Parathyroid adenoma (tissue), 2 donors: ENCODE measurements around the gene UBE2D2.
A peak's percentile ranks its signal among the peaks of the same experiment; 100 is the strongest.

Source experiments
- H2AFZ ChIP-seq: fragments of 300-600 bp; sonication (generic); one replicate; pipeline ENCODE4 v1.7.0; 2017; ENCODE audit warnings: antibody characterized with exemption, mild to moderate bottlenecking
- H3K27ac ChIP-seq: fragments of 300-600 bp; sonication (generic); one replicate; pipeline ENCODE4 v1.7.0; 2017
- H3K27me3 ChIP-seq: fragments of 300-600 bp; sonication (generic); one replicate; pipeline ENCODE4 v1.7.0; 2017; ENCODE audit warnings: low read length; ENCODE audit not compliant: control insufficient read depth, insufficient read depth
- H3K36me3 ChIP-seq: fragments of 300-600 bp; sonication (generic); one replicate; pipeline ENCODE4 v1.7.0; 2017; ENCODE audit warnings: low read length; ENCODE audit not compliant: control insufficient read depth, insufficient read depth
- H3K4me1 ChIP-seq: fragments of 300-600 bp; sonication (generic); one replicate; pipeline ENCODE4 v1.7.0; 2017; ENCODE audit warnings: control low read depth
- H3K4me2 ChIP-seq: fragments of 300-600 bp; sonication (generic); one replicate; pipeline ENCODE4 v1.7.0; 2017; ENCODE audit warnings: low read length
- H3K4me3 ChIP-seq: fragments of 300-600 bp; sonication (generic); one replicate; pipeline ENCODE4 v1.7.0; 2017; ENCODE audit warnings: low read depth, low read length
- H3K79me2 ChIP-seq: fragments of 300-600 bp; sonication (generic); one replicate; pipeline ENCODE4 v1.7.0; 2017; ENCODE audit warnings: control low read depth
- H3K9ac ChIP-seq: fragments of 300-600 bp; sonication (generic); one replicate; pipeline ENCODE4 v1.7.0; 2017; ENCODE audit warnings: mild to moderate bottlenecking
- H3K9me3 ChIP-seq: fragments of 300-600 bp; sonication (generic); one replicate; pipeline ENCODE4 v1.7.0; 2017; ENCODE audit warnings: low read length; ENCODE audit not compliant: control insufficient read depth
- TF ChIP-seq, protein P1 (sequence below): fragments of 300-600 bp; sonication (generic); IDR thresholded peaks from one replicate; pipeline ENCODE4 v1.7.0; 2017; ENCODE audit warnings: antibody characterized with exemption, mild to moderate bottlenecking
- donor health status: primary hyperparathyroidism.

The UBE2D2 gene

DNA sequence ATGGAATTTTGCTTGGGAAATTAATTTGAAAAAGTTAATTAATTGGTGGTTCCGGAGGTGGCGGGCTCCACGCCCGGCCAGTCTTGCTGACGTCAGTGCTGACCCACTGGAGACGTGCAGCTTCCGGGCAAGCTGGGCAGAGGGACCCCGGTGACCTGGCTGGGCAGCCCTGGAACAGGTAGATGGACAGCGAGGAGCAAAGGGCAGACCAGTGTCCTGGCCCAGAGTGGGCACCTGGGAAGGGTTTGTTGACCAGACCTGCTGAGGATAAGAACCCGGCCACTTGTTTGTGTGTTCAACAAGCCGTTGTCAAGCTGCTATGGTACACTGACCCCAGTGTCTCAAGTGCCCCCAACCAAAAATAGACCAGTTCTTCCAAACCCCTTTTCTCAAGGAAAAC is 104.5 kb downstream of the UBE2D2 start:
- TF ChIP-seq, protein P1, sequence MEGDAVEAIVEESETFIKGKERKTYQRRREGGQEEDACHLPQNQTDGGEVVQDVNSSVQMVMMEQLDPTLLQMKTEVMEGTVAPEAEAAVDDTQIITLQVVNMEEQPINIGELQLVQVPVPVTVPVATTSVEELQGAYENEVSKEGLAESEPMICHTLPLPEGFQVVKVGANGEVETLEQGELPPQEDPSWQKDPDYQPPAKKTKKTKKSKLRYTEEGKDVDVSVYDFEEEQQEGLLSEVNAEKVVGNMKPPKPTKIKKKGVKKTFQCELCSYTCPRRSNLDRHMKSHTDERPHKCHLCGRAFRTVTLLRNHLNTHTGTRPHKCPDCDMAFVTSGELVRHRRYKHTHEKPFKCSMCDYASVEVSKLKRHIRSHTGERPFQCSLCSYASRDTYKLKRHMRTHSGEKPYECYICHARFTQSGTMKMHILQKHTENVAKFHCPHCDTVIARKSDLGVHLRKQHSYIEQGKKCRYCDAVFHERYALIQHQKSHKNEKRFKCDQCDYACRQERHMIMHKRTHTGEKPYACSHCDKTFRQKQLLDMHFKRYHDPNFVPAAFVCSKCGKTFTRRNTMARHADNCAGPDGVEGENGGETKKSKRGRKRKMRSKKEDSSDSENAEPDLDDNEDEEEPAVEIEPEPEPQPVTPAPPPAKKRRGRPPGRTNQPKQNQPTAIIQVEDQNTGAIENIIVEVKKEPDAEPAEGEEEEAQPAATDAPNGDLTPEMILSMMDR, result no peak
- no peak overlapping the region for H2AFZ ChIP-seq
- H3K27ac ChIP-seq, result peak overlapping the region; percentile 92
- peaks cover 67% of the 10 kb centered on the region for H3K79me2 ChIP-seq
- H3K4me2 ChIP-seq, result peak overlapping the region; percentile 36
- peaks cover 73% of the 10 kb centered on the region for H3K4me1 ChIP-seq
- H3K9ac ChIP-seq, result no peak overlapping the region
- H3K4me3 ChIP-seq, result no peak overlapping the region
- H3K36me3 ChIP-seq, result no peaks in the 10 kb centered on the region
- H3K27me3 ChIP-seq, result no peaks in the 10 kb centered on the region
- no peaks in the 10 kb centered on the region for H3K9me3 ChIP-seq

GRCh38 chr5:139666551-139666950 is 105.4 kb downstream of the UBE2D2 start:
- H3K4me1 ChIP-seq, result peaks cover 71% of the 10 kb centered on the region
- TF ChIP-seq, protein P1, result no peak

GRCh38 chr5:139667001-139667729 is 106.0 kb downstream of the UBE2D2 start:
- no peaks in the 10 kb centered on the region for H3K36me3 ChIP-seq
- TF ChIP-seq, protein P1, result no peak
- no peak overlapping the region for H2AFZ ChIP-seq
- H3K27ac ChIP-seq, result peak overlapping the region; percentile 88
- H3K4me2 ChIP-seq, result no peak overlapping the region
- H3K9me3 ChIP-seq, result no peaks in the 10 kb centered on the region
- no peaks in the 10 kb centered on the region for H3K27me3 ChIP-seq
- peaks cover 80% of the 10 kb centered on the region for H3K79me2 ChIP-seq
- H3K4me1 ChIP-seq, result peaks cover 71% of the 10 kb centered on the region
- H3K9ac ChIP-seq, result no peak overlapping the region
- no peak overlapping the region for H3K4me3 ChIP-seq

More at GRCh38 chr5:139666551-139666950, 105.4 kb downstream of the UBE2D2 start:
- Histone ChIP-seq H3K36me3 (no peaks in the 10 kb centered on the region), H3K4me3 (no peak overlapping the region), H3K4me2 (no peak overlapping the region), H3K9me3 (no peaks in the 10 kb centered on the region), H3K9ac (no peak overlapping the region), H3K79me2 (peaks cover 75% of the 10 kb centered on the region), H3K27me3 (no peaks in the 10 kb centered on the region), H3K27ac (peak overlapping the region; percentile 92), H2AFZ (no peak overlapping the region)

DNA sequence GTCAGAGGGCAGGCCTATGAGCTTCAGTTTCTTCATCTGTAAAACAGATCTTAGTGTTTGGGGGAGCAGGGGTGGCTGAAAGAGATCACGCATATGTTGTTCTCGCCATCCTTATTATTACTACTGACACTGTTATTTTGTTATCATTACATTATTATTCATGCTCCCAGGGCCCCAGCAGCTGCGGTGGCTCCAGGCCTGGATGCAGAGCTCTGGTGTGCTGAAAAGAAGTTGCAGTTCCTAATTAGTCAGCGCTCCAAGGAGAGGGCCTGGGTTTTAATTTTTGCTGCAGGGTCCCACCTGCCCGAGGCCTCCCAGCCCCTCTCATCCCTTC is 106.6 kb downstream of the UBE2D2 start:
- peaks cover 72% of the 10 kb centered on the region for H3K4me1 ChIP-seq
- H3K4me2 ChIP-seq, result peak overlapping the region; percentile 66
- no peak overlapping the region for H3K4me3 ChIP-seq
- no peak overlapping the region for H3K9ac ChIP-seq
- peaks cover 82% of the 10 kb centered on the region for H3K79me2 ChIP-seq
- peak overlapping the region; percentile 90 for H2AFZ ChIP-seq
- TF ChIP-seq, protein P1, result no peak
- peak overlapping the region; percentile 88 for H3K27ac ChIP-seq
- no peaks in the 10 kb centered on the region for H3K36me3 ChIP-seq
- no peaks in the 10 kb centered on the region for H3K9me3 ChIP-seq
- H3K27me3 ChIP-seq, result no peaks in the 10 kb centered on the region
